Measurements from ENCODE around the gene HOXB3. TPM values are rescaled to one million over a fixed set of nuclear protein-coding genes. Genes with fewer than 3 reads are reported as not detected.

The HOXB3 gene
- polyA plus RNA-seq, 1 of the 3 experiments (the other 2 are of a cell fraction) = 0.46 TPM

DNA sequence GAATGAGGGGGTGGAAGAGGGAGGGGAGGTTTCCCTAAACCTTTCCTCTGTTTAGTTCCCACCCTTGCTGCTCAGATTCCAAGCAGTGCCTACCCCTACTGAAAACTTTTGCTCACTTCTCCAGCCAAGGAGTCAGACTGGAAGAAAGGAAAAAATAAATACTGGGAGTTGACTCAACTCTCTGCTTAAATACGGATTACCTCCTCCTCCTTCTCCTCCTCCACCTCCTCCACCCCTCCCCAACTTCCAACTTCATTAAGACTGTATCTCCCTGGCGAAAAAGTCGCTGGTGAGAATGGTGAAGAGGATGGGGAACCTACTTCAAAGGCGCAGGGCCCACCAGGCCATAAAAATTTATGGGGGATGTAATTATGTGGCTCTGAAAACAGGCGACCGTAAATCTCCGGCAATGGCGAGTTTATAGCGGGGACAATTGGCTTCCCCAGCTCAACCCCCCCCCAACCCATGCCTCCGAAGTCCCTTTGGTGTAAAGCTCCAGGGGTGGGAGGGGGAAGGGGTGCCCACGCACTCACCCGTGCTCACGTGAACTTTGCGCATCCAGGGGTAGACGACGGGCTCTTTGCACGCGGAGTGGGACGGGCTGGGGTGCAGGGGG lies 12.6 kb downstream of the HOXB3 start:
- H3K9ac ChIP-seq = no peak overlapping the region
- H3K9me3 ChIP-seq = no peaks in the 10 kb centered on the region
- ChIA-PET CTCF (interaction anchor here (0.8 to 1.4 kb wide), 3 partner anchors 16 to 41 kb away, joined by 3 to 5 read pairs (median 3); no protein-coding TSS in a partner anchor), POLR2A (no interaction called here)
- H3K79me2 ChIP-seq (ENCODE audit: insufficient read depth) = no peaks in the 10 kb centered on the region
- H3K4me3 ChIP-seq (ENCODE audit: low read depth in 2 of 2, low read length in 1 of 2) = no peak overlapping the region
- no peak overlapping the region for H2AFZ ChIP-seq (ENCODE audit: low read depth)
- peaks cover 9% of the 10 kb centered on the region; the same call in 1 of the 2 replicates for H4K20me1 ChIP-seq (ENCODE audit: insufficient read depth)
- H3K4me1 ChIP-seq (ENCODE audit: control insufficient read depth in 1 of 2, insufficient read depth in 2 of 2, low read depth in 1 of 2, low read length in 1 of 2) = no peaks in the 10 kb centered on the region; a peak in 1 of 4 replicates
- WGBS (ENCODE audit: low lambda C conversion rate) = 24% methylated on average over 18 of the region's 19 CpGs
- H3K4me2 ChIP-seq = no peak overlapping the region
- no peaks in the 10 kb centered on the region for H3K36me3 ChIP-seq (replicated peaks in 1 of 2; ENCODE audit: control insufficient read depth in 1 of 2, insufficient read depth in 2 of 2, low read length in 1 of 2)
- no peak overlapping the region for H3K27ac ChIP-seq (ENCODE audit: low read depth in 2 of 2, low read length in 1 of 2)
- peaks cover 94% of the 10 kb centered on the region for H3K27me3 ChIP-seq (ENCODE audit: insufficient read depth)
- no peaks in the 10 kb centered on the region for H3K9me2 ChIP-seq
- peaks cover 4% of the 10 kb centered on the region for H3F3A ChIP-seq (replicated peaks; ENCODE audit: insufficient read depth)
- no peak for TF ChIP-seq POLR2AphosphoS5 (IDR thresholded peaks at IDR 0.05; ENCODE audit: low read depth, low read length)
- TF ChIP-seq CHD2 (IDR thresholded peaks at IDR 0.05; ENCODE audit: low read length, partially characterized antibody) = no peak
- TF ChIP-seq FOSL2 (IDR thresholded peaks at IDR 0.05; ENCODE audit: borderline replicate concordance, low read depth) = no peak
- no peak for TF ChIP-seq TAF1 (IDR thresholded peaks at IDR 0.05; ENCODE audit: borderline replicate concordance, low read depth, low read length)
- no peak for TF ChIP-seq GABPA (IDR thresholded peaks at IDR 0.05; ENCODE audit: low read depth)
- no peak for TF ChIP-seq YY1 (IDR thresholded peaks at IDR 0.05; ENCODE audit: low read depth)
- TF ChIP-seq, protein P1, sequence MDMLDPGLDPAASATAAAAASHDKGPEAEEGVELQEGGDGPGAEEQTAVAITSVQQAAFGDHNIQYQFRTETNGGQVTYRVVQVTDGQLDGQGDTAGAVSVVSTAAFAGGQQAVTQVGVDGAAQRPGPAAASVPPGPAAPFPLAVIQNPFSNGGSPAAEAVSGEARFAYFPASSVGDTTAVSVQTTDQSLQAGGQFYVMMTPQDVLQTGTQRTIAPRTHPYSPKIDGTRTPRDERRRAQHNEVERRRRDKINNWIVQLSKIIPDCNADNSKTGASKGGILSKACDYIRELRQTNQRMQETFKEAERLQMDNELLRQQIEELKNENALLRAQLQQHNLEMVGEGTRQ (IDR thresholded peaks at IDR 0.05; ENCODE audit: borderline replicate concordance, low read depth, low read length) = no peak
- no peak for TF ChIP-seq JUND (IDR thresholded peaks at IDR 0.05)
- no peak for TF ChIP-seq IRF3 (IDR thresholded peaks at IDR 0.05; ENCODE audit: low read depth, low read length)
- no peak for TF ChIP-seq NRF1 (IDR thresholded peaks at IDR 0.05; ENCODE audit: low read depth, low read length)
- TF ChIP-seq, protein P2, sequence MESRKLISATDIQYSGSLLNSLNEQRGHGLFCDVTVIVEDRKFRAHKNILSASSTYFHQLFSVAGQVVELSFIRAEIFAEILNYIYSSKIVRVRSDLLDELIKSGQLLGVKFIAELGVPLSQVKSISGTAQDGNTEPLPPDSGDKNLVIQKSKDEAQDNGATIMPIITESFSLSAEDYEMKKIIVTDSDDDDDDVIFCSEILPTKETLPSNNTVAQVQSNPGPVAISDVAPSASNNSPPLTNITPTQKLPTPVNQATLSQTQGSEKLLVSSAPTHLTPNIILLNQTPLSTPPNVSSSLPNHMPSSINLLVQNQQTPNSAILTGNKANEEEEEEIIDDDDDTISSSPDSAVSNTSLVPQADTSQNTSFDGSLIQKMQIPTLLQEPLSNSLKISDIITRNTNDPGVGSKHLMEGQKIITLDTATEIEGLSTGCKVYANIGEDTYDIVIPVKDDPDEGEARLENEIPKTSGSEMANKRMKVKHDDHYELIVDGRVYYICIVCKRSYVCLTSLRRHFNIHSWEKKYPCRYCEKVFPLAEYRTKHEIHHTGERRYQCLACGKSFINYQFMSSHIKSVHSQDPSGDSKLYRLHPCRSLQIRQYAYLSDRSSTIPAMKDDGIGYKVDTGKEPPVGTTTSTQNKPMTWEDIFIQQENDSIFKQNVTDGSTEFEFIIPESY (IDR thresholded peaks at IDR 0.05; ENCODE audit: borderline replicate concordance, low read depth) = no peak
- no peak for TF ChIP-seq ELF1 (IDR thresholded peaks at IDR 0.05)
- no peak for TF ChIP-seq TCF12 (IDR thresholded peaks at IDR 0.05)
- no peak for TF ChIP-seq RCOR1 (IDR thresholded peaks at IDR 0.05; ENCODE audit: low read length)
- no peak for TF ChIP-seq RAD21 (IDR thresholded peaks at IDR 0.05; ENCODE audit: low read length)
- no peak for TF ChIP-seq MAX (IDR thresholded peaks at IDR 0.05; ENCODE audit: low read depth)
- no peak for TF ChIP-seq EP300 (IDR thresholded peaks at IDR 0.05; ENCODE audit: borderline replicate concordance in 1 of 2, low read depth in 1 of 2, low read length in 1 of 2)
- TF ChIP-seq MXI1 (IDR thresholded peaks at IDR 0.05; ENCODE audit: low read depth, low read length) = no peak
- DNase-seq = no peak
